Spleen (tissue), 11 donors: ENCODE data around the gene CDH13. TPM values are rescaled to one million over a fixed set of nuclear protein-coding genes. Genes with fewer than 3 reads are reported as not detected.

Source experiments
- DNase-seq: peaks from one replicate; pipeline ENCODE4 v3.0.0-alpha.2; 2020
- H3K27ac ChIP-seq, 8 donors: fragments of 200-600 bp; sonication (generic) in 7 of 8; 1 replicate in 4 of 8; 2 replicates in 4 of 8; pipeline versions ENCODE4 v1.5.0 to v1.8.0; 2016 to 2021; ENCODE audit warnings: inconsistent platforms in 4 of 8, mild to moderate bottlenecking in 4 of 8, moderate library complexity in 1 of 8
- H3K27me3 ChIP-seq, 7 donors: fragments of 200-600 bp; sonication (generic) in 6 of 7; replicated peaks in 1 of 7; 1 replicate in 4 of 7; 2 replicates in 3 of 7; pipeline versions ENCODE4 v1.5.0 to v1.8.0; 2016 to 2021; ENCODE audit warnings: inconsistent platforms in 3 of 7, mild to moderate bottlenecking in 1 of 7
- H3K36me3 ChIP-seq, 6 donors: fragments of 200-600 bp; sonication (generic) in 5 of 6; 1 replicate in 4 of 6; 2 replicates in 2 of 6; pipeline versions ENCODE4 v1.5.0 to v1.8.0; 2016 to 2021; ENCODE audit warnings: inconsistent platforms in 2 of 6
- H3K4me1 ChIP-seq, 6 donors: fragments of 200-600 bp; sonication (generic) in 5 of 6; 1 replicate in 3 of 6; 2 replicates in 3 of 6; pipeline versions ENCODE4 v1.5.0 to v1.8.0; 2016 to 2021; ENCODE audit warnings: inconsistent platforms in 3 of 6
- H3K4me3 ChIP-seq, 8 donors: fragments of 200-600 bp; sonication (generic) in 7 of 8; 1 replicate in 4 of 8; 2 replicates in 4 of 8; pipeline versions ENCODE4 v1.5.0 to v1.8.0; 2016 to 2021; ENCODE audit warnings: inconsistent platforms in 4 of 8, mild to moderate bottlenecking in 4 of 8, moderate library complexity in 2 of 8
- H3K9me3 ChIP-seq, 8 donors: fragments of 200-600 bp; sonication (generic) in 7 of 8; 1 replicate in 4 of 8; 2 replicates in 4 of 8; pipeline versions ENCODE4 v1.5.0 to v1.8.0; 2016 to 2021; ENCODE audit warnings: inconsistent platforms in 4 of 8
- CTCF ChIP-seq, 11 experiments: fragments of 200-600 bp in 7 of 11; fragments of 450-650 bp in 4 of 11; sonication (generic) in 4 of 11; IDR thresholded peaks in 8 of 11; conservative IDR thresholded peaks in 3 of 11; 1 replicate in 7 of 11; 2 replicates in 4 of 11; pipeline versions ENCODE4 v1.4.0 to v1.8.0; 2016 to 2021; ENCODE audit warnings: antibody characterized with exemption in 11 of 11, inconsistent platforms in 4 of 11, mild to moderate bottlenecking in 1 of 11
- POLR2A ChIP-seq, 3 donors: fragments of 450-650 bp; IDR thresholded peaks; one replicate each; pipeline ENCODE4 v1.5.1; 2017; ENCODE audit warnings: antibody characterized with exemption in 3 of 3, mild to moderate bottlenecking in 1 of 3
- POLR2AphosphoS5 ChIP-seq, 3 donors: sonication (generic); formaldehyde crosslinking; IDR thresholded peaks; one replicate each; pipeline ENCODE4 v1.5.1; 2017; ENCODE audit warnings: antibody characterized with exemption in 3 of 3
- WGBS, 5 donors: extraction: QIAGEN DNeasy Blood & Tissue Kit in 3 of 5; methylation state at CpG; one replicate each; pipeline versions ENCODE4 v1.1.5 to v1.1.7; 2013 to 2018; 5-methylcytosine and 5-hydroxymethylcytosine counted together
- intact Hi-C: fragments of 100-400 bp; cut with DNase I; formaldehyde crosslinking; loops from one replicate; pipeline ENCODE4 v1.15.0; 2023; ENCODE audit warnings: low total_unique reads
- microRNA-seq, 3 donors: library from miRNA; unstranded; fragments of <30 nt; microRNA quantifications; one replicate each; pipeline versions ENCODE4 to v1.1.0, GENCODE V29; 2019 to 2020
- polyA plus RNA-seq, 3 donors: library from polyadenylated mRNA; stranded (reverse); fragments of 200-250 nt; gene quantifications; one replicate each; pipeline ENCODE4 v1.2.1, GENCODE V29; 2013
- small RNA-seq, 4 donors: library from RNA; depleted of rRNA; stranded (forward); fragments of <200 nt; gene quantifications; one replicate each; pipeline ENCODE3, GENCODE V24; 2016
- total RNA-seq, 7 donors: library from RNA; depleted of rRNA in 3 of 7; stranded (reverse); fragments of >200 nt in 3 of 7; fragmentation: NEBNext Ultra II Directional in 4 of 7; extraction: Animal tissue kit (Norgen Biotek cat#: 25700) in 4 of 7; gene quantifications; one replicate each; pipeline versions ENCODE4 v1.1.0 to v1.2.1, GENCODE V29; 2016 to 2021
- donor health status: healthy with polysubstance abuse.
- donor health status: DM: no; HTN: no; CAD: no; lungs with moderate emphysema.
- donor health status: DM: no; HTN: no; CAD: no.
- donor health status: Bipolar disorder and iron deficiency.
- donor health status: healthy.
- donor health status: DM: no; HTN: no; CAD: no.
- donor health status: DM: yes; HTN: yes; CAD: no.

The CDH13 gene
- total and polyA plus RNA-seq, 10 donors, result 0.13 to 4.6 (median 1.1) TPM

GRCh38 chr16:83845263-83845662 is 1218.5 kb downstream of the CDH13 start:
- H3K4me1 ChIP-seq, result peaks cover 0 to 46% (median 27%) of the 10 kb centered on the region in 6 donors
- intact Hi-C loops, result no loop called here
- no peak for TF ChIP-seq POLR2A (IDR thresholded peaks at IDR 0.05)
- no peak for TF ChIP-seq POLR2AphosphoS5 (IDR thresholded peaks at IDR 0.05)
- TF ChIP-seq CTCF (IDR thresholded peaks at IDR 0.05 in 8 of 11, conservative IDR thresholded peaks at IDR 0.05 in 3 of 11), result no peak
- no peaks in the 10 kb centered on the region for H3K9me3 ChIP-seq
- H3K4me3 ChIP-seq, result no peak overlapping the region
- no peak overlapping the region for H3K27ac ChIP-seq
- no peaks in the 10 kb centered on the region for H3K36me3 ChIP-seq
- H3K27me3 ChIP-seq, result peaks cover 0 to 3% (median 0%) of the 10 kb centered on the region in 7 donors
- DNase-seq, result no peak
- WGBS, 5 donors, result 91 to 97% (median 95%) methylated on average over 7 to 8 of the region's 8 CpGs

- Histone ChIP-seq H3K9me3 (no peaks in the 10 kb centered on the region), H3K4me3 (no peak overlapping the region), H3K27ac (no peak overlapping the region), H3K27me3 (peaks cover 0 to 3% (median 0%) of the 10 kb centered on the region in 7 donors), H3K36me3 (no peaks in the 10 kb centered on the region), H3K4me1 (peaks cover 0 to 36% (median 21%) of the 10 kb centered on the region in 6 donors)
- WGBS, 5 donors, result 53 to 66% (median 61%) methylated on average over 14 of the region's 14 CpGs
- intact Hi-C loops, result no loop called here
- no peak for DNase-seq
- TF ChIP-seq POLR2A (IDR thresholded peaks at IDR 0.05) (no peak), POLR2AphosphoS5 (IDR thresholded peaks at IDR 0.05) (no peak), CTCF (IDR thresholded peaks at IDR 0.05 in 8 of 11, conservative IDR thresholded peaks at IDR 0.05 in 3 of 11) (no peak)
These were observed 1220.8 kb downstream of the CDH13 start for GRCh38 chr16:83847371-83848225.

GRCh38 chr16:83849421-83849820 is 1222.7 kb downstream of the CDH13 start:
- Histone ChIP-seq H3K9me3 (no peaks in the 10 kb centered on the region), H3K4me1 (peaks cover 0 to 18% (median 8%) of the 10 kb centered on the region in 6 donors), H3K4me3 (no peak overlapping the region), H3K27me3 (peaks cover 0 to 8% (median 0%) of the 10 kb centered on the region in 7 donors), H3K36me3 (no peaks in the 10 kb centered on the region), H3K27ac (no peak overlapping the region)
- TF ChIP-seq POLR2A (IDR thresholded peaks at IDR 0.05), result no peak
- no peak for TF ChIP-seq CTCF (IDR thresholded peaks at IDR 0.05 in 8 of 11, conservative IDR thresholded peaks at IDR 0.05 in 3 of 11)
- TF ChIP-seq POLR2AphosphoS5 (IDR thresholded peaks at IDR 0.05), result no peak
- WGBS, 5 donors, result 86 to 93% (median 87%) methylated on average over 6 of the region's 6 CpGs
- intact Hi-C loops, result no loop called here
- no peak for DNase-seq

Small RNA genes within 50 kb of the gene (microRNA-seq; reads per million reads assigned to microRNA genes)
- 0 to 0.36 (median 0) reads per million in 3 donors for gene MIR3182
- gene MIR8058, result 0 reads per million in 3 donors

Small RNA genes within 50 kb of the gene (small RNA-seq; reads per million reads assigned to genes)
- 0 reads per million in 4 donors for gene AC099506.2
- 0 reads per million in 4 donors for gene MIR3182
- gene MIR8058, result 0 reads per million in 4 donors
